Activated naive CD4-positive, alpha-beta T cell treated with anti-CD3 and anti-CD28 coated beads, Interleukin-2, amount 50 U/mL, for 72 hours (primary cell): ENCODE results near the gene SLC12A6. TPM values are rescaled to one million over a fixed set of nuclear protein-coding genes. Genes with fewer than 3 reads are reported as not detected.
A peak's percentile ranks its signal among the peaks of the same experiment; 100 is the strongest.

Source experiments
- ATAC-seq, 2 donors: fragments of 150-1000 bp; cut with Tn5 transposase; 2 replicates each; pipeline ENCODE4 v1.10.0; 2021; ENCODE audit warnings: mild to moderate bottlenecking in 2 of 2, moderate library complexity in 2 of 2
- DNase-seq, 2 donors: peaks; one replicate each; pipeline ENCODE4 v3.0.0; 2021 to 2022; ENCODE audit warnings: low spot score in 2 of 2
- H3K27ac Mint-ChIP-seq, 2 donors: one replicate each; pipeline ENCODE4 v1.8.0; 2022; ENCODE audit warnings: mild to moderate bottlenecking in 2 of 2, mixed read lengths in 2 of 2
- H3K36me3 Mint-ChIP-seq, 2 donors: one replicate each; pipeline ENCODE4 v1.8.0; 2022; ENCODE audit warnings: mixed read lengths in 2 of 2
- H3K9me3 Mint-ChIP-seq, 2 donors: one replicate each; pipeline ENCODE4 v1.8.0; 2022; ENCODE audit warnings: mixed read lengths in 2 of 2
- total RNA-seq, 2 donors: library from RNA; stranded (reverse); gene quantifications; one replicate each; pipeline ENCODE4 v1.2.3, GENCODE V29; 2022

Gene SLC12A6
- total RNA-seq, 2 donors from 2014 or later: 29.9 to 45.1 TPM

GRCh38 chr15:34341381-34342212, 4.0 kb upstream of the SLC12A6 start:
- Mint-ChIP-seq H3K9me3 (no peaks in the 10 kb centered on the region), H3K36me3 (peaks cover 17 to 27% of the 10 kb centered on the region in 2 donors), H3K27ac (peak overlapping the region in 1 of 2 donors; percentile 97)
- DNase-seq (no peak), ATAC-seq (no peak)

GRCh38 chr15:34339946-34340345, 2.4 kb upstream of the SLC12A6 start:
- Mint-ChIP-seq H3K36me3 (peaks cover 20 to 28% of the 10 kb centered on the region in 2 donors), H3K9me3 (no peaks in the 10 kb centered on the region), H3K27ac (no peak overlapping the region)
- ATAC-seq: no peak
- DNase-seq: no peak

GRCh38 chr15:34338347-34338746, 766 bp upstream of the SLC12A6 start:
- peaks cover 20 to 28% of the 10 kb centered on the region in 2 donors for H3K36me3 Mint-ChIP-seq
- H3K9me3 Mint-ChIP-seq: no peaks in the 10 kb centered on the region
- DNase-seq (no peak), ATAC-seq (no peak)
- peak overlapping the region in 1 of 2 donors; percentile 94 for H3K27ac Mint-ChIP-seq

- no peaks in the 10 kb centered on the region for H3K9me3 Mint-ChIP-seq
- DNase-seq: no peak
- peak overlapping the region; percentile 94 to 98 for H3K27ac Mint-ChIP-seq
- peaks cover 19 to 27% of the 10 kb centered on the region in 2 donors for H3K36me3 Mint-ChIP-seq
- ATAC-seq: peak; percentile 3 to 4
Observed at GRCh38 chr15:34336991-34337556, 507 bp downstream of the SLC12A6 start.

- no peak for DNase-seq
- ATAC-seq: no peak
- Mint-ChIP-seq H3K27ac (peak overlapping the region; percentile 94 to 98), H3K9me3 (no peaks in the 10 kb centered on the region), H3K36me3 (peaks cover 12 to 20% of the 10 kb centered on the region in 2 donors)
Observed at GRCh38 chr15:34336231-34336990, 1.2 kb downstream of the SLC12A6 start.

- no peaks in the 10 kb centered on the region for H3K9me3 Mint-ChIP-seq
- DNase-seq (no peak), ATAC-seq (peak; percentile 1 to 6)
- peaks cover 9 to 14% of the 10 kb centered on the region in 2 donors for H3K36me3 Mint-ChIP-seq
- peak overlapping the region; percentile 56 to 94 for H3K27ac Mint-ChIP-seq
Observed at GRCh38 chr15:34335176-34336032, 2.2 kb downstream of the SLC12A6 start.

- Mint-ChIP-seq H3K36me3 (peaks cover 8 to 9% of the 10 kb centered on the region in 2 donors), H3K27ac (peak overlapping the region; percentile 87 to 94), H3K9me3 (no peaks in the 10 kb centered on the region)
- ATAC-seq: no peak
- no peak for DNase-seq
Observed at GRCh38 chr15:34334672-34335071, 2.9 kb downstream of the SLC12A6 start.

- Mint-ChIP-seq H3K27ac (peak overlapping the region; percentile 54 to 73), H3K9me3 (no peaks in the 10 kb centered on the region), H3K36me3 (peaks cover 8 to 9% of the 10 kb centered on the region in 2 donors)
- DNase-seq (no peak), ATAC-seq (no peak)
Observed at GRCh38 chr15:34332553-34333120, 4.9 kb downstream of the SLC12A6 start.

GRCh38 chr15:34331809-34332208, 5.8 kb downstream of the SLC12A6 start:
- Mint-ChIP-seq H3K9me3 (no peaks in the 10 kb centered on the region), H3K27ac (peak overlapping the region; percentile 54 to 73), H3K36me3 (peaks cover 3 to 5% of the 10 kb centered on the region in 2 donors)
- DNase-seq (no peak), ATAC-seq (peak; percentile 67 to 70)

GRCh38 chr15:34330279-34330678, 7.3 kb downstream of the SLC12A6 start:
- ATAC-seq (no peak), DNase-seq (no peak)
- no peak overlapping the region for H3K27ac Mint-ChIP-seq
- no peaks in the 10 kb centered on the region for H3K36me3 Mint-ChIP-seq
- H3K9me3 Mint-ChIP-seq: no peaks in the 10 kb centered on the region

- Mint-ChIP-seq H3K9me3 (no peaks in the 10 kb centered on the region), H3K27ac (peak overlapping the region; percentile 0 to 59), H3K36me3 (no peaks in the 10 kb centered on the region)
- ATAC-seq: no peak
- DNase-seq: no peak
Observed at GRCh38 chr15:34329006-34329405, 8.6 kb downstream of the SLC12A6 start.

GRCh38 chr15:34327906-34328305, 9.7 kb downstream of the SLC12A6 start:
- ATAC-seq: peak in 1 of 2 donors; percentile 35
- H3K27ac Mint-ChIP-seq: peak overlapping the region; percentile 59 to 82
- no peak for DNase-seq
- H3K36me3 Mint-ChIP-seq: peaks cover 0 to 3% of the 10 kb centered on the region in 2 donors
- H3K9me3 Mint-ChIP-seq: peaks cover 0 to 2% of the 10 kb centered on the region in 2 donors

GRCh38 chr15:34325368-34325767, 12.2 kb downstream of the SLC12A6 start:
- ATAC-seq: no peak
- Mint-ChIP-seq H3K36me3 (peaks cover 0 to 9% of the 10 kb centered on the region in 2 donors), H3K27ac (no peak overlapping the region), H3K9me3 (peaks cover 0 to 5% of the 10 kb centered on the region in 2 donors)
- DNase-seq: no peak

- Mint-ChIP-seq H3K36me3 (peaks cover 0 to 9% of the 10 kb centered on the region in 2 donors), H3K9me3 (peaks cover 0 to 5% of the 10 kb centered on the region in 2 donors), H3K27ac (no peak overlapping the region)
- ATAC-seq (no peak), DNase-seq (no peak)
Observed at GRCh38 chr15:34324933-34325332, 12.6 kb downstream of the SLC12A6 start.

- ATAC-seq (no peak), DNase-seq (no peak)
- peaks cover 0 to 5% of the 10 kb centered on the region in 2 donors for H3K9me3 Mint-ChIP-seq
- peaks cover 0 to 9% of the 10 kb centered on the region in 2 donors for H3K36me3 Mint-ChIP-seq
- H3K27ac Mint-ChIP-seq: no peak overlapping the region
Observed at GRCh38 chr15:34323217-34323616, 14.4 kb downstream of the SLC12A6 start.
